Measurements from ENCODE around the gene SHD. TPM values are rescaled to one million over a fixed set of nuclear protein-coding genes. Genes with fewer than 3 reads are reported as not detected.
"Not testable (repeated sequence)": the region's sequence is repeated elsewhere in the genome, so short reads cannot be mapped to it uniquely, and the experiment has no call there.

SHD gene
- total RNA-seq, 2 experiments from 2014 or later: not detected

DNA sequence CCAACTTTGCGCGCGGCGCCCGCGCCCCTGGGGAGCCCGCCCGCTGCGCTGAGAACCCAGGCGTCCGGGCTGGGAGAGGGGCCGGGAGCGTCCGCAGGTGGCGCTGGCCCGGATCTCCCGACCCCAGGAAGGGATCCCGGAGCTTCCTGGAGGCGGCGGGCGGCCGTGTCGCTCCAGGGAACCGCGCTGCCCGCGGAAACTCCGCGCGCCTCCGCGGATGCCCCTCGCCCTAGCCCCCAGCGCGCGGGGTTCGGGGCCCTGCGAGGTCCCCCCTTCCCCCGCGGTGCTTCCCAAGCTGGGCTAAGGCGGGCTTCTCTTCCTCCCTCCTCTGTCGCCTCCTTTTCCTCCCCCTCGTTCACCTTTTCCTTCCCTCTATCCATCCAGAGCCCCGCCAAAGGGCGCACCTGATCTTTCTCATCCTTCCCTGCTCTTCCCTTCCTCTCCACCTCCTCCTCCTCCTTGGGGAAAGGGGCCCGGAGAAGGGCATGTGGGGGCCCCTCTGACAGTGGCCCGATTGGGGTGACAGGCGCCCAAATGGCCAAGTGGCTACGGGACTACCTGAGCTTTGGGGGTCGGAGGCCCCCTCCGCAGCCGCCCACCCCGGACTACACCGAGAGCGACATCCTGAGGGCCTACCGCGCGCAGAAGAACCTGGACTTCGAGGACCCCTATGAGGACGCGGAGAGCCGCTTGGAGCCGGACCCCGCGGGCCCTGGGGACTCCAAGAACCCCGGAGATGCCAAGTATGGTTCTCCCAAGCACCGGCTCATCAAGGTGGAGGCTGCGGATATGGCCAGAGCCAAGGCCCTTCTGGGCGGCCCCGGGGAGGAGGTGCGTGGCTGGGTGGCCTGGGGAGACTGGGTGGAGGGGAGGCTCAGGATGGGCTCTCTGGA, 710 bp downstream of the SHD start:
- no peak overlapping the region for H3K27ac Mint-ChIP-seq
- peak overlapping the region; percentile 60 for H3K4me3 Mint-ChIP-seq
- no peaks in the 10 kb centered on the region for H3K9me3 Mint-ChIP-seq
- no peaks in the 10 kb centered on the region for H3K36me3 Mint-ChIP-seq
- DNase-seq: no peak
- peaks cover 31% of the 10 kb centered on the region for H3K27me3 Mint-ChIP-seq
- peaks cover 8% of the 10 kb centered on the region for H3K4me1 Mint-ChIP-seq

- peaks cover 22% of the 10 kb centered on the region for H3K27me3 Mint-ChIP-seq
- no peaks in the 10 kb centered on the region for H3K36me3 Mint-ChIP-seq
- no peak overlapping the region for H3K4me3 Mint-ChIP-seq
- no peaks in the 10 kb centered on the region for H3K9me3 Mint-ChIP-seq
- no peak overlapping the region for H3K27ac Mint-ChIP-seq
- peaks cover 6% of the 10 kb centered on the region for H3K4me1 Mint-ChIP-seq
- DNase-seq: no peak
These were observed 5.3 kb downstream of the SHD start for GRCh38 chr19:4284176-4284958.

GRCh38 chr19:4284974-4285373, 5.9 kb downstream of the SHD start:
- H3K4me3 Mint-ChIP-seq: no peak overlapping the region

DNA sequence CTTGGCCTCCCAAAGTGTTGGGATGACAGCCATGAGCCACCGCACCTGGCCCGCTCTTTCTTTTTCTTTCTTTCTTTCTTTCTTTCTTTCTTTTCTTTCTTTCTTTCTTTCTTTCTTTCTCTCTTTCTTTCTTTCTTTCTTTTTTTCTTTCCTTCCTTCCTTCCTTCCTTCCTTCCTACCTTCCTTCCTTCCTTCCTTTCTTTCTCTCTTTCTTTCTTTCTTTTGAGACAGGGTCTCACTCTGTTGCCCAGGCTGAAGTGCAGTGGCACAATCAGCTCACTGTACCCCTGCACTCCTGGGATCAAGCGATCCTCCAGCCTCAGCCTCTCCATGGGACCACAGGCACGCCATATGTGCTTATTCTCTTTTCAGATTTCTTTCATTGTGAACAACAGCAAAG, 7.1 kb downstream of the SHD start:
- H3K36me3 Mint-ChIP-seq, H3K27ac Mint-ChIP-seq, H3K9me3 Mint-ChIP-seq, H3K4me1 Mint-ChIP-seq, DNase-seq, H3K4me3 Mint-ChIP-seq, H3K27me3 Mint-ChIP-seq: not testable (repeated sequence)

More at GRCh38 chr19:4284974-4285373, 5.9 kb downstream of the SHD start:
- Mint-ChIP-seq H3K9me3 (no peaks in the 10 kb centered on the region), H3K36me3 (no peaks in the 10 kb centered on the region), H3K27me3 (peaks cover 17% of the 10 kb centered on the region), H3K4me1 (peaks cover 2% of the 10 kb centered on the region), H3K27ac (no peak overlapping the region)
- DNase-seq: no peak

DNA sequence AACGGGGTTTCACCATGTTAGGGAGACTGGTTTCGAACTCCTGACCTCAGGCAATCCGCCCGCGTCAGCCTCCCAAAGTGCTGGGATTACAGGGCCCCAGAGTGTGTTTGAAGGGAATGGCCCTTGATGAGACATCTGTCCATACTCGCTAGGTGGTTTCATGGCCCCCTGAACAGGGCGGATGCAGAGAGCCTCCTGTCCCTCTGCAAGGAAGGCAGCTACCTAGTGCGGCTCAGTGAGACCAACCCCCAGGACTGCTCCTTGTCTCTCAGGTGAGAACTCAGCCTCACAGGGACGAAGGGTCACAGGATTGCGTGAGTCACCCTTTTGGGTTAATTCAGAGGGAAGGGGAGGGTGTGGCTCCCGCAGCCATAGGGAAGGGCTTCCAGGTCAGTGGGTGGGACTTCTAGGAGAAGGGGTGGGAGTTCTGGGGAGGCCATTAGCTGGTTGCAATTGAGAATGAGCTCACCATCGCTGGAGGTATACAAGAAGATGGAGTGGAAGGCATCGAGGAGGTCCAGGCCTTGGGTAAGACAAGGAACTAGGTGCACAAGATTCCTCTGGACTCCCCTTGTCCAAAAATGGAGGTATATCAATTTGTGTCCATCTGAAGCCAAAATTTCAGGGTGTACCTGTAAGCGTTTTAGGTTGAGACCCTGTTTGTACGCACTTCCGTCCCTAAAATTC, 9.2 kb downstream of the SHD start:
- H3K9me3 Mint-ChIP-seq: no peaks in the 10 kb centered on the region
- no peaks in the 10 kb centered on the region for H3K4me1 Mint-ChIP-seq
- DNase-seq: no peak
- H3K4me3 Mint-ChIP-seq: no peak overlapping the region
- H3K36me3 Mint-ChIP-seq: no peaks in the 10 kb centered on the region
- no peak overlapping the region for H3K27ac Mint-ChIP-seq
- no peaks in the 10 kb centered on the region for H3K27me3 Mint-ChIP-seq

GRCh38 chr19:4291184-4291732, 12.2 kb downstream of the SHD start:
- Mint-ChIP-seq H3K9me3 (no peaks in the 10 kb centered on the region), H3K27me3 (no peaks in the 10 kb centered on the region), H3K27ac (no peak overlapping the region), H3K4me1 (no peaks in the 10 kb centered on the region), H3K36me3 (no peaks in the 10 kb centered on the region), H3K4me3 (no peak overlapping the region)
- no peak for DNase-seq

GRCh38 chr19:4292515-4292914, 13.4 kb downstream of the SHD start:
- Mint-ChIP-seq H3K9me3 (no peaks in the 10 kb centered on the region), H3K4me1 (no peaks in the 10 kb centered on the region), H3K4me3 (no peak overlapping the region), H3K27ac (no peak overlapping the region), H3K36me3 (no peaks in the 10 kb centered on the region), H3K27me3 (no peaks in the 10 kb centered on the region)
- no peak for DNase-seq

DNA sequence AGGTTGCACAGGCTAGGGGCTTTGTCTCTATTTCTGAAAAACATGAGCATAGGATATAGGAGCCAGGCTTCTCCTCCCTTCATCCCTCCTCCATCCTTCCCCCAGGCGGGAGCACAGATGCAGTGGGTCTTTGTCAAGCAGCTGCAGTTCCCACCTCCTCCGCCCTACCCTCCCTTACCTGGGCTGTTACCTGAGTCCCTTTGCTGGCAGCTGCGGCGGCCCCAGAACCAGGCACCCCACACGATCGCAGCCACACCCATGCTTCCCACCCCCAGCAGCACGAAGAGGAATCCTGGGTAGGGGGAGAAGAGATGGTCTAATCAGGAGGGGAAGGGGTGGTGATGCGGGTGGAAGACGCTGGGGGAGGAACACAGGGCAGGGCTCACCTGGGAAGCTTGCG, 15.3 kb downstream of the SHD start:
- H3K4me3 Mint-ChIP-seq: no peak overlapping the region
- no peaks in the 10 kb centered on the region for H3K27me3 Mint-ChIP-seq
- H3K36me3 Mint-ChIP-seq: peaks cover 3% of the 10 kb centered on the region
- H3K9me3 Mint-ChIP-seq: no peaks in the 10 kb centered on the region
- no peak overlapping the region for H3K27ac Mint-ChIP-seq
- H3K4me1 Mint-ChIP-seq: peaks cover 5% of the 10 kb centered on the region
- DNase-seq: no peak

DNA sequence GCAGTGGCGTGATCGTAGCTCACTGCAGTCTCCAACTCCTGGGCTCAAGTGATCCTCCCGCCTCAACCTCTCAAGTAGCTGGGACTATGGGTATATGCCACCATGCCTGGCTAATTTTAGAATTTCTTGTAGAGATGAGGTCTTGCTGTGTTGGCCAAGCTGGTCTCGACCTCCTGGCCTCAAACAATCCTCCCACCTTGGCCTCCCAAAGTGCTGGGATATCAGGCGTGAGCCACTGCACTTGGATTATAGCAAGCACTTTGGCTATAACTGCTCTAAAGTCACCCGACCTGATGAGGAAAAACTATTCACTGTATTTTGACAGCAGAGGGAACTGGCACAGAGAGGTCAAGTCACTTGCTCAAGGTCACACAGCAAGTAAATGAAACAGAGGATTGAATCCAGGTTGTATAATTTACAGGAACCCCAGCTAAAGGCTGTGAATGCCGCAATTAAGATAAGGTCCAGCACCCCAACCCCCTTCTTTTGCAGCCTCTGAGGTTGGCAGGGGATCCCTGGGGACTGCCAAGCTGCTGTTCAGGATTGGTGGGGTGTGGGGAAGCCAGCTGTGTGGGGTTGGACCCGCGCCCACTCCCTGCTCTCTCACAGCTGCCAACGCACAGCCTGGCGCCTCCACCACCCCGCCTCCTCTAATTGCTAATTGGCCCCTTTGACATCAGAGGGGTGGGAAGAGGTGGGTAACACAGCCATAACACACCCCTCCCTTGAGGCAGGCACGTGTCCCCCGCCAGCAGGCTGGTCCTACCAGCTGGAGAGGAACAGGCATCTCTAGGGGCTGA, 17.1 kb downstream of the SHD start:
- no peak for DNase-seq
- Mint-ChIP-seq H3K4me1 (peaks cover 8% of the 10 kb centered on the region), H3K27ac (no peak overlapping the region), H3K36me3 (peaks cover 6% of the 10 kb centered on the region), H3K9me3 (no peaks in the 10 kb centered on the region), H3K4me3 (no peak overlapping the region), H3K27me3 (no peaks in the 10 kb centered on the region)

DNA sequence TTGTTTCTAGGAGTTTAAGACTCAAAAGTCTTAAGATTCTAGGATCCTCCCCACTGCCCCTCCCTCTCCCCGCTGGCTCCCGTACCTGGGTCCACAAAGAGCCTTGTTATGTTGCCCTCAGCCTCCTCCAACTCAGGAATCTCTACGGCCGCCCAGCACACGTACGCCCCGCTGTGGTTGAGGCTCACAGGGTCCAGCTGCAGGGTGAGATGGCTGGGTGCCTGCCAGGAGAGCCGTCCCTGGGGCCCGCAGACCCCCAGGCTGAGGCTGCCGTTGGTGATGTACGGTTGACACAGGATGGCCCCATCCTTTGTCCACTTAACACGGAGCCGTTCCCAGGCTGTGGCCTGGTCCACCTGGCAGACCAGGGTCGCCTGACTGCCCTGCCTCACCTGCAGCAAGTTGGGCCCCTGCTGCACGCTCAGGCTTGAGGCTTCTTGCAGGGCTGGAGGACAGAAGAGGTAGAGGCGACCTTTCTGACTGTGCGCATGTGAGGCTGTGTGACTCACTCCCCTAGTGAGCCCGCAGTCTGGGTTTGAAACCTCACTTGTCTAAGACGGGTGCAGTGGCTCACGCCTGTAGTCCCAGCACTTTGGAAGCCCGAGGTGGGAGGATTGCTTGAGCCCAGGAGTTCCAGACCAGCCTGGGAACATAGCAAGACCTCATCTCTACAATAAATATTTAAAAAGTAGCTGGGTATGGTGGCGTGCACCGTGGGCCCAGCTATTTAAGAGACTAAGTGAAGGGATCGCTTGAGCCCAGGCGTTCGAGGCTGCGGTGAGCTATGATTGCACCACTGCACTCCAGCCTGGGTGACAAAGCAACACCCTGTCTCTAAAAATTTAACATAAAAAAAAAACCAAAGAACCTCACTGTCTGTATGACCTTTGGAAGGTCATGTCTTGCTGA, 19.1 kb downstream of the SHD start:
- DNase-seq: peak; percentile 36
- peaks cover 6% of the 10 kb centered on the region for H3K36me3 Mint-ChIP-seq
- H3K4me3 Mint-ChIP-seq: no peak overlapping the region
- H3K27ac Mint-ChIP-seq: peak overlapping the region; percentile 68
- peaks cover 20% of the 10 kb centered on the region for H3K4me1 Mint-ChIP-seq
- H3K27me3 Mint-ChIP-seq: no peaks in the 10 kb centered on the region
- H3K9me3 Mint-ChIP-seq: no peaks in the 10 kb centered on the region

- H3K4me3 Mint-ChIP-seq: no peak overlapping the region
- H3K27me3 Mint-ChIP-seq: no peaks in the 10 kb centered on the region
- H3K36me3 Mint-ChIP-seq: peaks cover 6% of the 10 kb centered on the region
- H3K9me3 Mint-ChIP-seq: no peaks in the 10 kb centered on the region
- H3K4me1 Mint-ChIP-seq: peaks cover 25% of the 10 kb centered on the region
- peak overlapping the region; percentile 68 for H3K27ac Mint-ChIP-seq
- DNase-seq: no peak
These were observed 19.9 kb downstream of the SHD start for GRCh38 chr19:4298810-4299550.

DNA sequence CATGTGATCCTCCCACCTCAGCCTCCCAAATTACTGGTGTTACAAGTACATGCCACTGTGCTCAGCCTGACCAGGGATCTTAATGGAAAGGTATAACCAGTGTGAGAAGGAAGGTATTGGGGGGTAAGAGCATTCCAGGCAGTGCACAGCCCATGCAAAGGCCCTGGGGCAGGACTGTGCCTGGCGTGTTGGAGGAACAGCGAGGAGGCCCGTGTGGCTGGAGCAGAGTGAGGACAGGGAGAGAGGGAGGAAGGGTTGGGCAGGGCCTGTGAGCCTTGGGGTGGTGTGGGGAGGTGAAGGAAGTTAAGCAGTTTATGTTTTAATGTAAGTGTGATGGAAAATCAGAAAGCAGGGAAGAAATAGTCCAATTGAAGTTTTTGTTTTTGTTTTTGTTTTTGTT, 21.5 kb downstream of the SHD start:
- peaks cover 29% of the 10 kb centered on the region for H3K4me1 Mint-ChIP-seq
- H3K9me3 Mint-ChIP-seq: no peaks in the 10 kb centered on the region
- DNase-seq: no peak
- H3K27ac Mint-ChIP-seq: peak overlapping the region; percentile 43
- H3K36me3 Mint-ChIP-seq: peaks cover 6% of the 10 kb centered on the region
- peak overlapping the region; percentile 5 for H3K4me3 Mint-ChIP-seq
- H3K27me3 Mint-ChIP-seq: no peaks in the 10 kb centered on the region

All from activated naive CD8-positive, alpha-beta T cell treated with anti-CD3 and anti-CD28 coated beads for 36 hours (primary cell).